HG03196 (cell line): Measurements from ENCODE around the gene TSPAN18.

ENCODE experiments used
- ATAC-seq: cut with Tn5 transposase; IDR thresholded peaks from one replicate; pipeline ENCODE4 v1.9.1; 2021; ENCODE audit not compliant: unreplicated experiment

TSPAN18 gene

GRCh38 chr11:44880953-44881352 lies 154.2 kb downstream of the TSPAN18 start:
- no peak for ATAC-seq

- ATAC-seq, result no peak
Measured at GRCh38 chr11:44883277-44883676, 156.5 kb downstream of the TSPAN18 start.

- ATAC-seq, result no peak
Measured at GRCh38 chr11:44884056-44884455, 157.3 kb downstream of the TSPAN18 start.

GRCh38 chr11:44885065-44885810 lies 158.5 kb downstream of the TSPAN18 start:
- ATAC-seq, result no peak

- ATAC-seq, result no peak
Measured at GRCh38 chr11:44885919-44886789, 159.4 kb downstream of the TSPAN18 start.

- no peak for ATAC-seq
Measured at GRCh38 chr11:44886790-44887140, 160.0 kb downstream of the TSPAN18 start.

- no peak for ATAC-seq
Measured at GRCh38 chr11:44887636-44888035, 160.9 kb downstream of the TSPAN18 start.

- no peak for ATAC-seq
Measured at GRCh38 chr11:44889266-44889665, 162.5 kb downstream of the TSPAN18 start.

- ATAC-seq, result no peak
Measured at GRCh38 chr11:44892843-44893242, 166.1 kb downstream of the TSPAN18 start.

- ATAC-seq, result no peak
Measured at GRCh38 chr11:44893308-44893822, 166.6 kb downstream of the TSPAN18 start.

- no peak for ATAC-seq
Measured at GRCh38 chr11:44893846-44894617, 167.3 kb downstream of the TSPAN18 start.

GRCh38 chr11:44899959-44900358 lies 173.2 kb downstream of the TSPAN18 start:
- no peak for ATAC-seq

GRCh38 chr11:44901120-44901633 lies 174.4 kb downstream of the TSPAN18 start:
- no peak for ATAC-seq

- ATAC-seq, result no peak
Measured at GRCh38 chr11:44901786-44902185, 175.0 kb downstream of the TSPAN18 start.

- ATAC-seq, result no peak
Measured at GRCh38 chr11:44903035-44903434, 176.3 kb downstream of the TSPAN18 start.

GRCh38 chr11:44903518-44903917 lies 176.8 kb downstream of the TSPAN18 start:
- no peak for ATAC-seq

GRCh38 chr11:44904261-44905020 lies 177.7 kb downstream of the TSPAN18 start:
- ATAC-seq, result no peak

GRCh38 chr11:44905131-44905866 lies 178.5 kb downstream of the TSPAN18 start:
- no peak for ATAC-seq

GRCh38 chr11:44906649-44907048 lies 179.9 kb downstream of the TSPAN18 start:
- ATAC-seq, result no peak

- ATAC-seq, result no peak
Measured at GRCh38 chr11:44909557-44909956, 182.8 kb downstream of the TSPAN18 start.
